Activated CD4-positive, alpha-beta T cell treated with anti-CD3 and anti-CD28 coated beads for 36 hours (primary cell): ENCODE measurements around the gene PRSS21. TPM values are rescaled to one million over a fixed set of nuclear protein-coding genes. Genes with fewer than 3 reads are reported as not detected.

ENCODE experiments used
- ATAC-seq: fragments of 200-7000 bp; cut with Tn5 transposase; one replicate; pipeline ENCODE4 v1.10.0; 2021; ENCODE audit warnings: mild to moderate bottlenecking, moderate library complexity
- CTCF ChIA-PET: fragments of 350-600 bp; sonication (Branson Sonifier 250); formaldehyde crosslinking; loops from one replicate; lab custom pipeline; 2021; ENCODE audit warnings: antibody characterized with exemption; lab: Charles Lee
- POLR2A ChIA-PET: fragments of 350-600 bp; sonication (Branson Sonifier 250); formaldehyde crosslinking; loops from one replicate; lab custom pipeline; 2021; ENCODE audit warnings: antibody characterized with exemption, inconsistent platforms; lab: Charles Lee
- DNase-seq: peaks from one replicate; pipeline ENCODE4 v3.0.0-alpha.2; 2020
- H3K27ac Mint-ChIP-seq: one replicate; pipeline ENCODE4 v1.8.0; 2021; ENCODE audit warnings: mixed read lengths
- H3K27me3 Mint-ChIP-seq: one replicate; pipeline ENCODE4 v1.8.0; 2021; ENCODE audit warnings: mixed read lengths
- H3K36me3 Mint-ChIP-seq: one replicate; pipeline ENCODE4 v1.8.0; 2021; ENCODE audit warnings: low read depth, mixed read lengths
- H3K4me1 Mint-ChIP-seq: one replicate; pipeline ENCODE4 v1.8.0; 2021; ENCODE audit warnings: mixed read lengths
- H3K4me3 Mint-ChIP-seq: one replicate; pipeline ENCODE4 v1.8.0; 2021; ENCODE audit warnings: mild to moderate bottlenecking, moderate library complexity, mixed read lengths
- H3K9me3 Mint-ChIP-seq: one replicate; pipeline ENCODE4 v1.8.0; 2021; ENCODE audit warnings: low read depth, mixed read lengths
- intact Hi-C, 2 experiments: fragments of 100-400 bp; cut with DNase I in 1 of 2; cut with micrococcal nuclease in 1 of 2; formaldehyde crosslinking; loops; one replicate each; pipeline versions ENCODE4 v1.14.2 to v1.15.1; 2022 to 2024; cut with DNase I, micrococcal nuclease
- total RNA-seq, 2 experiments: library from RNA; stranded (reverse); gene quantifications; one replicate each; pipeline ENCODE4 v1.2.3, GENCODE V29; 2021

PRSS21 gene
- total RNA-seq, 2 experiments from 2014 or later = 0.69 to 0.71 TPM

GRCh38 chr16:2811703-2812471 lies 5.2 kb upstream of the PRSS21 start:
- intact Hi-C loops = no loop called here
- CTCF ChIA-PET = interaction anchor here (1.6 kb wide), 1 partner anchor 56 kb away, joined by 5 read pairs; no protein-coding TSS in a partner anchor
- Mint-ChIP-seq H3K27me3 (peaks cover 8% of the 10 kb centered on the region), H3K4me1 (no peaks in the 10 kb centered on the region), H3K36me3 (no peaks in the 10 kb centered on the region), H3K9me3 (no peaks in the 10 kb centered on the region), H3K27ac (no peak overlapping the region), H3K4me3 (no peak overlapping the region)
- no peak for ATAC-seq
- POLR2A ChIA-PET = no interaction called here
- DNase-seq = no peak

- Mint-ChIP-seq H3K27me3 (peaks cover 7% of the 10 kb centered on the region), H3K27ac (no peak overlapping the region), H3K4me3 (no peak overlapping the region), H3K9me3 (no peaks in the 10 kb centered on the region), H3K4me1 (no peaks in the 10 kb centered on the region), H3K36me3 (no peaks in the 10 kb centered on the region)
- intact Hi-C loops = no loop called here
- ChIA-PET POLR2A (no interaction called here), CTCF (interaction anchor here (0.6 to 0.7 kb wide), 2 partner anchors 27 to 150 kb away, joined by 3 read pairs; no protein-coding TSS in a partner anchor)
- DNase-seq (no peak), ATAC-seq (no peak)
Observed at GRCh38 chr16:2813771-2814221, 3.2 kb upstream of the PRSS21 start.

DNA sequence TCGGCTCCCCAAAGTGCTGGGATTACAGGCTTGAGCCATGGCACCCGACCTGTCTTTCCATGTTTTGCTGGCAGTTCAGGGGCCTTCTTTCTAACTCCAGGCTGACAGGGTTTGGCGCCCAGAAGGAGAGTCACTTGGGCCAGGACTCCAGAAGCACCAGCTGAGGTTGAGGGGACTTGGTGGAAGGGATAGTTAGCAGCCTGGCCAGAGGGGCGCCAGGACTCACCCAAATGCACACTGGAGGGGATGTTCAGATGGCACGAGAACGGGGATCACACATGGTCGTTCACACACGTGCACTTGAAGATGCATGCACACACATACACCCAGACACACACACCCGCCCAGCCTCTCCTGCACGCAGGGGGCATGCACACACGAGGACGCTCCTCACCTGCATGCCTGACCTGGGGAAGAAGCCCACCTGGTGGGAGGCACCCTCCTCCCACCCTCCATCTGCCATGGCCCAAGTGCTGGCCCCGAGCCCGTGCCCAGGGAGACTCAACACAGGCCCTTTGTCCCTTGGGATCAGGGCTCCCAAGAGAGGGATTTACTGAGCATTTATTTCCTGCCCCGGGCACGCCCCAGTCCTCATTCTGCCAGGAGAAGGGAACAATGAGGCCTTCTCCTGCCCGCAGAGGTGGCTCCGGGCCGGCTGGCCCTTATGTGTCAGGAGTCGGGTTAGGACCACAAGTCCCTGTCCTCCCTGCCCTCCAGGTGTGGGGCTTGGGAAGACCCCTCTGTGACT lies 2.3 kb upstream of the PRSS21 start:
- ATAC-seq = no peak
- no peak overlapping the region for H3K4me3 Mint-ChIP-seq
- no peaks in the 10 kb centered on the region for H3K9me3 Mint-ChIP-seq
- ChIA-PET CTCF (interaction anchor here (0.6 to 0.7 kb wide), 2 partner anchors 26 to 149 kb away, joined by 3 read pairs; no protein-coding TSS in a partner anchor), POLR2A (no interaction called here)
- no peaks in the 10 kb centered on the region for H3K4me1 Mint-ChIP-seq
- peaks cover 6% of the 10 kb centered on the region for H3K27me3 Mint-ChIP-seq
- H3K36me3 Mint-ChIP-seq = no peaks in the 10 kb centered on the region
- intact Hi-C loops = no loop called here
- DNase-seq = no peak
- no peak overlapping the region for H3K27ac Mint-ChIP-seq

DNA sequence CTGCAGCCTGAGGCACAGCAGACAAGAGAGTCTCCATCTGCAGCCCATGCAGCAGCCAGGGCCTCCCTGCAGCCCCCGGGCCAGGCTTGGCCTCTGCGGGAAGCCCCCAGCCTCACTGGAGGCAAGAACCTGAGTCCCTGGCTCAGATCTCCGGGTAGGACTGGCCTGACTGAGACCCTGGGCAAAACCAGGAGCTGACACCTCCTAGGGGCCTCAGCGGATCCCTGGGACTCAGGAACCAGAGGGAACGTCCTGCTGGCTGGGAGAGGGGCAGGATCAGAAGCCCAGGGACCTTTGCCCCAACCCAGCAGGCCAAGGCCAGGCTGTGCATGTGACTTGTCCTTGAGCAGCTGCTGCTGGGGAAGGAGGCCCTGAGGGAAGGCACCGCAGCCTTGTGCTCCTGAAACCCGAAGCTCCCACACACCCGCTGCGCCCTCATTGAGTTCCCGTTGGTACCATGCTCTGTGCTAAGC lies 1.7 kb upstream of the PRSS21 start:
- intact Hi-C loops = no loop called here
- DNase-seq = no peak
- POLR2A ChIA-PET = no interaction called here
- Mint-ChIP-seq H3K4me3 (no peak overlapping the region), H3K36me3 (no peaks in the 10 kb centered on the region), H3K4me1 (no peaks in the 10 kb centered on the region), H3K27ac (no peak overlapping the region), H3K27me3 (peaks cover 6% of the 10 kb centered on the region), H3K9me3 (no peaks in the 10 kb centered on the region)
- ATAC-seq = no peak
- CTCF ChIA-PET = no interaction called here

DNA sequence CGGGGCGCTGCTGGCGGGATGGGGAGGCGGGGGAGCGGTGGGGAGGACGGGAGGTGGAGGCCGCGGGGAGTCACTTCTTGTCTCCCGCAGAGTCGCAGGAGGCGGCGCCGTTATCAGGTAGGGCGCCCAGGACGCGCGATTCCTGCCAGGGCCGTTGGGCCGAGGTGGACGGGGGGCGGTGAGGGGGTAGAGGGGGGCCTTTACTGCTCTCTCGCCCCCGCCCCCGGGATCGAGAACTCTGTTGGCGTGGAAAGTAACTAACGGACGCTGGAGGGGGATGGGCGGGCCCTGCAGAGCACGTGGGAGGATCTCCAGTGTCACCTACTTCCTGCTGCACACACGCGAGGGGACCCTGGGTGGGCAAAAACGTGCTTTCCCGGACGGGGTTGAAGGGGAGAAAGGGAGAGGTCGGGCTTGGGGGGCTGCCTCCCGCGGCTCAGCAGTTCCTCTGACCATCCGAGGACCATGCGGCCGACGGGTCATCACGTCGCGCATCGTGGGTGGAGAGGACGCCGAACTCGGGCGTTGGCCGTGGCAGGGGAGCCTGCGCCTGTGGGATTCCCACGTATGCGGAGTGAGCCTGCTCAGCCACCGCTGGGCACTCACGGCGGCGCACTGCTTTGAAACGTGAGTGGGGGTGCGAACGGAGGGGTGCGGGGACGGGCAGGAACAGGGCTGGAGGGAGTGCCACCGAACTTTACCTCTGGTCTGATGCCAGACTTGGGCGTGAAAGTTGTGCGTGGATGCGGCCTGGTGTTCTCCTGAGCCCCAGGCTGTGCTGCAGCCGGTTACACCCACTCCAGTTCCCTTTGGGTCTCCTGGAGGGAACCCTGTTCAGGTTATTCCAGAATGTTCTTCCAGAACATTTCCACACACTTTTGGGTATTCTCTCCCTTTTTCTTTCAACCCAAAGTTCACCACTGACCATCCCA lies 569 bp downstream of the PRSS21 start:
- CTCF ChIA-PET = interaction anchor here (1.9 kb wide), 1 partner anchor 51 kb away, joined by 6 read pairs; no protein-coding TSS in a partner anchor
- intact Hi-C loops = no loop called here
- no peak overlapping the region for H3K4me3 Mint-ChIP-seq
- H3K36me3 Mint-ChIP-seq = no peaks in the 10 kb centered on the region
- H3K27ac Mint-ChIP-seq = no peak overlapping the region
- POLR2A ChIA-PET = no interaction called here
- ATAC-seq = no peak
- no peaks in the 10 kb centered on the region for H3K4me1 Mint-ChIP-seq
- DNase-seq = no peak
- H3K9me3 Mint-ChIP-seq = no peaks in the 10 kb centered on the region
- peaks cover 2% of the 10 kb centered on the region for H3K27me3 Mint-ChIP-seq

DNA sequence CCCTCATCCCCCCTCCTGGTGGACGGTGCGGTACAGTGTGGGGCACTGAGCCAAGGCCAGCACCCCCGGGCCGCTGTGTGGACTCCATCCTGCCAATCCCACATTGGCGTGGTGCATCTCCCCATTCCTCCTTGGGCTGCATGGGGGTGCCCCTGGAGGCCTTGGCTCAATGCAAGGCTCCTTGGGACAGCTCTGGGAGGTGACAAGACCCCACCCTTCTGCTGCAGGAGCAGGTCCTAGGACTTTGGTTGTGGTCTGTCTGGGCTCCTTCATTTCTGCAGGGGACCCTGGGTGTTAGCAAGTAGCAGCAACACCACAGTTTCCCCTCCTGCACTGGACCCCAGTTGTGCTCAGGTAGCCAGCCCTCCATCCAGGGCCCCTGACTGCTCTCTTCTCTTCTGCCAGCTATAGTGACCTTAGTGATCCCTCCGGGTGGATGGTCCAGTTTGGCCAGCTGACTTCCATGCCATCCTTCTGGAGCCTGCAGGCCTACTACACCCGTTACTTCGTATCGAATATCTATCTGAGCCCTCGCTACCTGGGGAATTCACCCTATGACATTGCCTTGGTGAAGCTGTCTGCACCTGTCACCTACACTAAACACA lies 1.3 kb downstream of the PRSS21 start:
- H3K9me3 Mint-ChIP-seq = no peaks in the 10 kb centered on the region
- no peak overlapping the region for H3K4me3 Mint-ChIP-seq
- POLR2A ChIA-PET = no interaction called here
- ATAC-seq (no peak), DNase-seq (no peak)
- no peaks in the 10 kb centered on the region for H3K36me3 Mint-ChIP-seq
- peaks cover 2% of the 10 kb centered on the region for H3K27me3 Mint-ChIP-seq
- H3K4me1 Mint-ChIP-seq = no peaks in the 10 kb centered on the region
- intact Hi-C loops = no loop called here
- no peak overlapping the region for H3K27ac Mint-ChIP-seq
- CTCF ChIA-PET = no interaction called here

DNA sequence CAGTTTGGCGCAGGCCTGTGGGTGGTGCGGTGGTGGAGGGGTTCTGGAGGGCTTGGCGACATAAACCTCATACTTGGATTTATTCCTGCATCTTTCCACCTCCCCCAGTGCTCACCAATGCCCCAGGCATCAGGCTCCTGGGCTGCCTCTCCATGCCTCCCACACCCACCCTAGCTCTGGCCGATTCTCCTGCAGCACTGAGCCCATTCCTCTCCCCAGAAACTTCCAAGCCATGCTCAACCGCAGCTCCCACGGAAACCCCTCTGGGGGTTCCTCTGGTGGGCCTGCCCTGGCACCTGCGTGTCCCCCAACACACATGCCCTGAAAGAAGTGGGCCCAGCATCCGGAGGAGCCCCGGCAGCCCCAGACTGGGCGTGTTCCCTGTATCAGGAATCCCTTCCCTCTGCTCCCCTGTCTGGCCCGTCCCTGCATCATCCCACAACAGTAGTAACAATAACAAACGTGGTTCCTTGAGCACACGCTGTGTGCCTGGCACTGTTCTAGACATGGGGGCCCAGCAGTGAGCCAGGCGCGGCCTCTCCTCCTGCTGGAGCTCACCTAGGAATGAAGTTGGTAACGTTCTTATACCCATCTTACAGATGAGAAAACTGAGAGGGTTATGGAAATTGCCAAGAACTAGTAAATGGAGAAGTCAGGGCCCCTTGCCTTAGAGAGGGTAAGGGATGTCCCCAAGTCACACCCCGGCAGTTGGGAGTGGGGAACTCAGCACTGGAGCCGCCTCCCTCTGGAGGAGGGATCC lies 2.3 kb downstream of the PRSS21 start:
- H3K27ac Mint-ChIP-seq = no peak overlapping the region
- intact Hi-C loops = no loop called here
- H3K36me3 Mint-ChIP-seq = no peaks in the 10 kb centered on the region
- H3K9me3 Mint-ChIP-seq = no peaks in the 10 kb centered on the region
- POLR2A ChIA-PET = no interaction called here
- no peaks in the 10 kb centered on the region for H3K4me1 Mint-ChIP-seq
- no peak overlapping the region for H3K4me3 Mint-ChIP-seq
- DNase-seq (no peak), ATAC-seq (no peak)
- no peaks in the 10 kb centered on the region for H3K27me3 Mint-ChIP-seq
- CTCF ChIA-PET = no interaction called here

DNA sequence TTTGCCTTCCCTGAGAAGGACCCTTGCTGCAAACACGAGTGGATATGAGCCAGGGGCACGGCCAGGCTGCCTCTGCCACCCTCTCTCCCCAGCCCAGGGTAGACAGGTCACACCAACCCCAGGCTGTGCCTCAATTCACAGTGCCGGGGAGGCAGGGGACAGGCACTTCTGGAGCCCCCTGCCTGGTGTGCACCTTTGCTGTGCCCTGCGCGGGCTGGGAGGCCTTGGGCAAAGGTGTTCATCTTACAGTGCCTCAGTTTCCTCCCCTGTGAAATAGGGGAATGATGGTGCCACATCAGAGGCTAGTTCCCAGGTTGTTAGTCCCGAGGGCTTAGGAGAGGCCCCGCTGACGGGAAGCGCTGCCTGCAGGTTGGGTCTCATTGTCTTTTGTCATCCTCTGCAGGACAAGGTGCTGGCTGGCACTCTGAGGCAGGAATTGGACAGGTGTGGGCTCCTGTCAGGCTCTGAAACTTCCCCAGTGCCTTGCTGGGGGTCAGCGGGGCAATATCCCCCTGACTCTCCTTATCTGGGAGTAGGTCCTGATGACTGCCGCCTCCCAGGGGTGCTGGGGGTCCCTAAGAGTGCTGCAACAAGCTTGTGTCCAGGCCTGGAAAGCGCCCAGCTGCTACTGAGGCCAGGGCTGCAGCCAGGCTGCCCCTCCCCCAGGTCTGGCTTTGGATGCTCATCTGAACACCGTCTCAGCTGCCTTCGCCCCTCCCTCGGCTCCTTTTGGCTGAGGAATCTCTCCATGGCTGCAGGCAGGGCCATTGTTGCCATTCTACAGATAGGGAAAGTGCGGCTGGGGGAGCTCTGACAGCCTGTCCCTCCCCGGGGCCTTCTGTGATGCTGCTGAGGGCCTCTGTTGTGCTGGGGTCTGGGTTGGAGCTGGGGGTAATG lies 3.1 kb downstream of the PRSS21 start:
- intact Hi-C loops = no loop called here
- Mint-ChIP-seq H3K36me3 (no peaks in the 10 kb centered on the region), H3K27me3 (no peaks in the 10 kb centered on the region), H3K4me3 (no peak overlapping the region), H3K4me1 (no peaks in the 10 kb centered on the region), H3K27ac (no peak overlapping the region), H3K9me3 (no peaks in the 10 kb centered on the region)
- CTCF ChIA-PET = no interaction called here
- POLR2A ChIA-PET = no interaction called here
- ATAC-seq (no peak), DNase-seq (no peak)

GRCh38 chr16:2820836-2821486 lies 3.9 kb downstream of the PRSS21 start:
- POLR2A ChIA-PET = no interaction called here
- no peaks in the 10 kb centered on the region for H3K4me1 Mint-ChIP-seq
- intact Hi-C loops = no loop called here
- no peak overlapping the region for H3K4me3 Mint-ChIP-seq
- DNase-seq (no peak), ATAC-seq (no peak)
- CTCF ChIA-PET = interaction anchor here (1.2 kb wide), 1 partner anchor 33 kb away, joined by 3 read pairs; no protein-coding TSS in a partner anchor
- H3K27me3 Mint-ChIP-seq = no peaks in the 10 kb centered on the region
- H3K36me3 Mint-ChIP-seq = no peaks in the 10 kb centered on the region
- no peak overlapping the region for H3K27ac Mint-ChIP-seq
- H3K9me3 Mint-ChIP-seq = no peaks in the 10 kb centered on the region
